HepG2 (cell line): ENCODE data around the gene ANKUB1. TPM values are rescaled to one million over a fixed set of nuclear protein-coding genes. Genes with fewer than 3 reads are reported as not detected.
A peak's percentile ranks its signal among the peaks of the same experiment; 100 is the strongest.

ENCODE experiments used
- ATAC-seq: fragments of 200-7000 bp; cut with Tn5 transposase; 3 replicates; pipeline ENCODE4 v1.9.1; 2020; ENCODE audit warnings: mild to moderate bottlenecking, moderate library complexity
- BruUV-seq: library from RNA; stranded (reverse); fragments of 400-500 nt; replicated peaks from 2 replicates; lab custom pipeline; 2021; lab: Mats Ljungman, UMichigan
- CTCF ChIA-PET: fragments of 300-600 bp; formaldehyde crosslinking; extraction: SDS; loops from one replicate; lab custom pipeline; 2021; ENCODE audit warnings: low total read pairs, inconsistent platforms, low intra/inter-chr PET ratio; lab: Yijun Ruan, JAX
- POLR2A ChIA-PET: fragments of 350-600 bp; sonication (Branson Sonifier 250); formaldehyde crosslinking; loops from one replicate; lab custom pipeline; 2020; ENCODE audit warnings: antibody characterized with exemption, inconsistent platforms; lab: Yijun Ruan, JAX
- DNase-seq: peaks from one replicate; pipeline ENCODE4 v3.0.0-alpha.2; 2015; ENCODE audit warnings: low spot score
- FAIRE-seq: peaks from 3 replicates; lab custom pipeline; 2011; peaks lifted over from hg19 to GRCh38; lab: Jason Lieb, UNC
- H2AFZ ChIP-seq: one replicate; pipeline ENCODE4 v1.6.1; 2011; ENCODE audit warnings: low read length, inconsistent platforms
- H3K27ac ChIP-seq: fragments of 300-600 bp; 3 replicates; pipeline ENCODE4 v1.8.0; 2011; ENCODE audit warnings: mixed run types, mild to moderate bottlenecking, mixed read lengths, low read length, inconsistent platforms; ENCODE audit not compliant: insufficient read depth; ENCODE audit errors: extremely low read length
- H3K27me3 ChIP-seq, 2 experiments: fragments of 200-600 bp in 1 of 2; 2 replicates in 1 of 2; 3 replicates in 1 of 2; pipeline versions ENCODE4 v1.6.0 to v1.8.0; 2011; ENCODE audit warnings: low read length in 2 of 2, mild to moderate bottlenecking in 2 of 2, moderate library complexity in 2 of 2, inconsistent platforms in 1 of 2; ENCODE audit not compliant: insufficient read depth in 2 of 2, control insufficient read depth in 1 of 2
- H3K36me3 ChIP-seq, 2 experiments: fragments of 200-600 bp in 1 of 2; replicated peaks in 1 of 2; 2 replicates in 1 of 2; 3 replicates in 1 of 2; pipeline versions ENCODE4 v1.5.1 to v1.8.0; 2011; ENCODE audit warnings: low read length in 2 of 2, inconsistent platforms in 1 of 2; ENCODE audit not compliant: insufficient read depth in 2 of 2, control insufficient read depth in 1 of 2
- H3K4me1 ChIP-seq: 2 replicates; pipeline ENCODE4 v1.5.1; 2012; ENCODE audit warnings: low read length, inconsistent platforms; ENCODE audit not compliant: insufficient read depth
- H3K4me2 ChIP-seq: 2 replicates; pipeline ENCODE4 v1.6.0; 2011; ENCODE audit warnings: low read depth, low read length, inconsistent platforms
- H3K4me3 ChIP-seq, 3 experiments: fragments of 200-600 bp in 1 of 3; sonication (generic), shearing (Covaris generic) in 1 of 3; replicated peaks in 1 of 3; 2 replicates each; pipeline ENCODE4 v1.5.1; 2011 to 2016; ENCODE audit warnings: low read length in 3 of 3, inconsistent platforms in 2 of 3, low read depth in 2 of 3, mild to moderate bottlenecking in 2 of 3, control low read depth in 1 of 3, mixed read lengths in 1 of 3; ENCODE audit not compliant: insufficient read depth in 1 of 3
- H3K79me2 ChIP-seq: one replicate; pipeline ENCODE4 v1.6.1; 2011; ENCODE audit warnings: low read length, inconsistent platforms; ENCODE audit not compliant: insufficient read depth
- H3K9ac ChIP-seq: 2 replicates; pipeline ENCODE4 v1.6.0; 2011; ENCODE audit warnings: mild to moderate bottlenecking, low read depth, low read length, inconsistent platforms; ENCODE audit not compliant: insufficient read depth
- H3K9me3 ChIP-seq: 2 replicates; pipeline ENCODE4 v1.5.1; 2012; ENCODE audit warnings: mild to moderate bottlenecking, low read length
- H4K20me1 ChIP-seq: 2 replicates; pipeline ENCODE4 v1.6.0; 2011; ENCODE audit warnings: inconsistent platforms, mild to moderate bottlenecking, low read length, moderate library complexity; ENCODE audit not compliant: insufficient read depth
- FOXA3 ChIP-seq: IDR thresholded peaks from 2 replicates; pipeline ENCODE4 v1.6.1; 2016; ENCODE audit warnings: missing genetic modification reagents, missing compliant biosample characterization
- GATAD2A ChIP-seq: IDR thresholded peaks from 2 replicates; pipeline ENCODE4 v1.6.1; 2016
- HOXD1 ChIP-seq: sonication (generic); formaldehyde crosslinking; IDR thresholded peaks from 2 replicates; pipeline ENCODE4 v1.5.0; 2020; ENCODE audit warnings: missing genetic modification reagents
- KAT2B ChIP-seq: fragments of 150-350 bp; IDR thresholded peaks from 2 replicates; pipeline ENCODE4 v1.6.1; 2014; ENCODE audit warnings: low read depth, low read length, borderline replicate concordance
- KDM1A ChIP-seq: IDR thresholded peaks from 2 replicates; pipeline ENCODE4 v1.6.1; 2016; ENCODE audit warnings: missing compliant biosample characterization
- NBN ChIP-seq: fragments of 450-650 bp; conservative IDR thresholded peaks from 2 replicates; pipeline ENCODE4 v1.6.1; 2017
- ONECUT2 ChIP-seq: sonication (generic); formaldehyde crosslinking; IDR thresholded peaks from 2 replicates; pipeline ENCODE4 v1.4.0; 2020; ENCODE audit warnings: missing genetic modification reagents
- SYNCRIP ChIP-seq: fragments of 200-400 bp; formaldehyde crosslinking; IDR thresholded peaks from 2 replicates; pipeline ENCODE4 v1.6.1; 2018; ENCODE audit warnings: mild to moderate bottlenecking, low read depth, low read length; ENCODE audit not compliant: insufficient read depth
- ZFP36L2 ChIP-seq: sonication (generic); formaldehyde crosslinking; IDR thresholded peaks from 2 replicates; pipeline ENCODE4 v1.4.0; 2020; ENCODE audit warnings: missing genetic modification reagents
- ZNF274 ChIP-seq: sonication (generic); formaldehyde crosslinking; IDR thresholded peaks from 2 replicates; pipeline ENCODE4 v1.5.1; 2020; ENCODE audit warnings: mild to moderate bottlenecking, missing genetic modification reagents
- ZNF563 ChIP-seq: sonication (generic); formaldehyde crosslinking; IDR thresholded peaks from 2 replicates; pipeline ENCODE4 v1.8.0; 2022; ENCODE audit warnings: mild to moderate bottlenecking, moderate library complexity, missing genetic modification reagents
- WGBS: methylation state at CpG from one replicate; pipeline ENCODE4 v1.1.6; 2017; ENCODE audit warnings: low lambda C conversion rate; 5-methylcytosine and 5-hydroxymethylcytosine counted together
- in situ Hi-C: cut with HindIII; loops from 2 replicates; pipeline ENCODE4 v1.10.0; 2017; ENCODE audit warnings: low pct_unique_long_range_greater_than_20kb; ENCODE audit not compliant: extremely low pct_ligation_motif_present
- intact Hi-C: fragments of 100-400 bp; cut with micrococcal nuclease; formaldehyde crosslinking; loops from one replicate; pipeline ENCODE4 v1.10.0; 2022; ENCODE audit not compliant: unreplicated experiment
- polyA plus RNA-seq, 8 experiments: library from polyadenylated mRNA; depleted of rRNA in 3 of 8; stranded (reverse) in 7 of 8; unstranded in 1 of 8; fragments of >200 nt; fragmentation: Illumina TruSeq in 4 of 8; extraction: Trizol in 4 of 8; gene quantifications; 2 replicates each; pipeline versions ENCODE4 v1.2.1 to v1.2.3, GENCODE V29; 2011 to 2016; ENCODE audit warnings: low read depth in 4 of 8, missing spikeins in 1 of 8, mixed read lengths in 1 of 8; ENCODE audit not compliant: insufficient read depth in 1 of 8
- total RNA-seq, 5 experiments: library from RNA; depleted of rRNA; stranded (reverse); fragments of >200 nt; fragmentation: Illumina TruSeq; extraction: Trizol; gene quantifications; 2 replicates each; pipeline ENCODE4 v1.2.3, GENCODE V29; 2016; ENCODE audit warnings: low read depth in 1 of 5
- TF ChIP-seq, protein P1 (sequence below): IDR thresholded peaks from 2 replicates; pipeline ENCODE4 v1.6.1; 2012; ENCODE audit warnings: low read depth, low read length, improper control_type of control experiment
- TF ChIP-seq, protein P2 (sequence below): fragments of 450-650 bp; IDR thresholded peaks from 2 replicates; pipeline ENCODE4 v1.6.1; 2017
- TF ChIP-seq, protein P3 (sequence below): sonication (generic); IDR thresholded peaks from 2 replicates; pipeline ENCODE4 v1.6.1; 2016; ENCODE audit warnings: low read depth, borderline replicate concordance
- TF ChIP-seq, protein P4 (sequence below): sonication (generic); formaldehyde crosslinking; IDR thresholded peaks from 2 replicates; pipeline ENCODE4 v1.4.0; 2020; ENCODE audit warnings: missing genetic modification reagents
- TF ChIP-seq, protein P5 (sequence below): IDR thresholded peaks from 2 replicates; pipeline ENCODE4 v1.4.0; 2020; ENCODE audit warnings: mild to moderate bottlenecking, missing genetic modification reagents

ANKUB1 gene
- total and polyA plus RNA-seq, 2 of the 13 experiments (the other 11 are each of a cell fraction or from before 2014, with no cell fraction given), result not detected

DNA sequence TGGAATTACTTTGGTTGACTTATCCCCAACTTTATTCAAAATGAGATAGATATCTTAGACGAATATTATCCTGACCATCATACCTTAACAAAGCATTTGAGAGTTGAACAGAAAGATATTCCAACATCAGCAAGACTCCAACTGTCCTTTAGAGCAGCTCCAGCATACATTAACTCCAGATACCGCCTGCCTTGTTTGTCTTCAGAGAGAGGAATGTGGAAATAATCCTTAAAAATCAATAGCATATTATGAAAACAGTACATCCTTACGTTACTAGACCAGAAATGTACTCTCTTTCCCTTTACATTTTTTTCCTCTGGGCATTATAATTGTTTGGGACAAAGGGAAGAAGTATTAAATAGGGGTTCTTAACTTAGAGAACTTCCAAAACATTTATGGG, 1.7 kb downstream of the ANKUB1 start:
- H3K79me2 ChIP-seq, result no peaks in the 10 kb centered on the region
- intact Hi-C loops, result loop anchor here (5.0 kb wide), 1 partner anchor 1407 kb away; no protein-coding TSS in a partner anchor
- H3K9me3 ChIP-seq, result no peaks in the 10 kb centered on the region
- no peak overlapping the region for H3K27ac ChIP-seq
- FAIRE-seq (no peak), DNase-seq (peak; percentile 24), ATAC-seq (peak; percentile 87)
- H3K4me2 ChIP-seq, result no peak overlapping the region
- H3K27me3 ChIP-seq, result no peaks in the 10 kb centered on the region
- in situ Hi-C loops, result no loop called here
- H3K9ac ChIP-seq, result no peak overlapping the region
- H3K4me3 ChIP-seq, result no peak overlapping the region
- WGBS, result under 1% methylated on average over 3 of the region's 3 CpGs
- ChIA-PET CTCF (no interaction called here), POLR2A (no interaction called here)
- BruUV-seq, result no TSS peak
- peaks cover 28% of the 10 kb centered on the region for H3K4me1 ChIP-seq
- no peaks in the 10 kb centered on the region for H3K36me3 ChIP-seq
- peak; percentile 52 for TF ChIP-seq FOXA3
- peak; percentile 37; the same call in 1 of the 2 replicates for TF ChIP-seq GATAD2A (CRISPR knock-in tag)
- TF ChIP-seq, protein P1, sequence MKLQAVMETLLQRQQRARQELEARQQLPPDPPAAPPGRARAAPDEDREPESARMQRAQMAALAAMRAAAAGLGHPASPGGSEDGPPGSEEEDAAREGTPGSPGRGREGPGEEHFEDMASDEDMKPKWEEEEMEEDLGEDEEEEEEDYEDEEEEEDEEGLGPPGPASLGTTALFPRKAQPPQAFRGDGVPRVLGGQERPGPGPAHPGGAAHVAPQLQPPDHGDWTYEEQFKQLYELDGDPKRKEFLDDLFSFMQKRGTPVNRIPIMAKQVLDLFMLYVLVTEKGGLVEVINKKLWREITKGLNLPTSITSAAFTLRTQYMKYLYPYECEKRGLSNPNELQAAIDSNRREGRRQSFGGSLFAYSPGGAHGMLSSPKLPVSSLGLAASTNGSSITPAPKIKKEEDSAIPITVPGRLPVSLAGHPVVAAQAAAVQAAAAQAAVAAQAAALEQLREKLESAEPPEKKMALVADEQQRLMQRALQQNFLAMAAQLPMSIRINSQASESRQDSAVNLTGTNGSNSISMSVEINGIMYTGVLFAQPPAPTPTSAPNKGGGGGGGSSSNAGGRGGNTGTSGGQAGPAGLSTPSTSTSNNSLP, result 0 out of 2 replicates have a peak, but pooled peaks have one; percentile 55
- no peak for TF ChIP-seq ZNF274
- TF ChIP-seq, protein P2, sequence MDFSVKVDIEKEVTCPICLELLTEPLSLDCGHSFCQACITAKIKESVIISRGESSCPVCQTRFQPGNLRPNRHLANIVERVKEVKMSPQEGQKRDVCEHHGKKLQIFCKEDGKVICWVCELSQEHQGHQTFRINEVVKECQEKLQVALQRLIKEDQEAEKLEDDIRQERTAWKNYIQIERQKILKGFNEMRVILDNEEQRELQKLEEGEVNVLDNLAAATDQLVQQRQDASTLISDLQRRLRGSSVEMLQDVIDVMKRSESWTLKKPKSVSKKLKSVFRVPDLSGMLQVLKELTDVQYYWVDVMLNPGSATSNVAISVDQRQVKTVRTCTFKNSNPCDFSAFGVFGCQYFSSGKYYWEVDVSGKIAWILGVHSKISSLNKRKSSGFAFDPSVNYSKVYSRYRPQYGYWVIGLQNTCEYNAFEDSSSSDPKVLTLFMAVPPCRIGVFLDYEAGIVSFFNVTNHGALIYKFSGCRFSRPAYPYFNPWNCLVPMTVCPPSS, result no peak
- TF ChIP-seq ZFP36L2 (CRISPR knock-in tag), result no peak
- TF ChIP-seq, protein P3, sequence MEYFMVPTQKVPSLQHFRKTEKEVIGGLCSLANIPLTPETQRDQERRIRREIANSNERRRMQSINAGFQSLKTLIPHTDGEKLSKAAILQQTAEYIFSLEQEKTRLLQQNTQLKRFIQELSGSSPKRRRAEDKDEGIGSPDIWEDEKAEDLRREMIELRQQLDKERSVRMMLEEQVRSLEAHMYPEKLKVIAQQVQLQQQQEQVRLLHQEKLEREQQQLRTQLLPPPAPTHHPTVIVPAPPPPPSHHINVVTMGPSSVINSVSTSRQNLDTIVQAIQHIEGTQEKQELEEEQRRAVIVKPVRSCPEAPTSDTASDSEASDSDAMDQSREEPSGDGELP, result no peak
- no peak for TF ChIP-seq HOXD1 (CRISPR knock-in tag)
- no peak for TF ChIP-seq KDM1A (CRISPR knock-in tag)
- TF ChIP-seq NBN, result no peak
- TF ChIP-seq, protein P4, sequence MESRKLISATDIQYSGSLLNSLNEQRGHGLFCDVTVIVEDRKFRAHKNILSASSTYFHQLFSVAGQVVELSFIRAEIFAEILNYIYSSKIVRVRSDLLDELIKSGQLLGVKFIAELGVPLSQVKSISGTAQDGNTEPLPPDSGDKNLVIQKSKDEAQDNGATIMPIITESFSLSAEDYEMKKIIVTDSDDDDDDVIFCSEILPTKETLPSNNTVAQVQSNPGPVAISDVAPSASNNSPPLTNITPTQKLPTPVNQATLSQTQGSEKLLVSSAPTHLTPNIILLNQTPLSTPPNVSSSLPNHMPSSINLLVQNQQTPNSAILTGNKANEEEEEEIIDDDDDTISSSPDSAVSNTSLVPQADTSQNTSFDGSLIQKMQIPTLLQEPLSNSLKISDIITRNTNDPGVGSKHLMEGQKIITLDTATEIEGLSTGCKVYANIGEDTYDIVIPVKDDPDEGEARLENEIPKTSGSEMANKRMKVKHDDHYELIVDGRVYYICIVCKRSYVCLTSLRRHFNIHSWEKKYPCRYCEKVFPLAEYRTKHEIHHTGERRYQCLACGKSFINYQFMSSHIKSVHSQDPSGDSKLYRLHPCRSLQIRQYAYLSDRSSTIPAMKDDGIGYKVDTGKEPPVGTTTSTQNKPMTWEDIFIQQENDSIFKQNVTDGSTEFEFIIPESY (CRISPR knock-in tag), result no peak
- TF ChIP-seq ZNF563 (CRISPR knock-in tag), result no peak
- peak; percentile 19; the same call in 1 of the 2 replicates for TF ChIP-seq KAT2B
- peak; percentile 81 for TF ChIP-seq ONECUT2 (CRISPR knock-in tag)
- TF ChIP-seq, protein P5, sequence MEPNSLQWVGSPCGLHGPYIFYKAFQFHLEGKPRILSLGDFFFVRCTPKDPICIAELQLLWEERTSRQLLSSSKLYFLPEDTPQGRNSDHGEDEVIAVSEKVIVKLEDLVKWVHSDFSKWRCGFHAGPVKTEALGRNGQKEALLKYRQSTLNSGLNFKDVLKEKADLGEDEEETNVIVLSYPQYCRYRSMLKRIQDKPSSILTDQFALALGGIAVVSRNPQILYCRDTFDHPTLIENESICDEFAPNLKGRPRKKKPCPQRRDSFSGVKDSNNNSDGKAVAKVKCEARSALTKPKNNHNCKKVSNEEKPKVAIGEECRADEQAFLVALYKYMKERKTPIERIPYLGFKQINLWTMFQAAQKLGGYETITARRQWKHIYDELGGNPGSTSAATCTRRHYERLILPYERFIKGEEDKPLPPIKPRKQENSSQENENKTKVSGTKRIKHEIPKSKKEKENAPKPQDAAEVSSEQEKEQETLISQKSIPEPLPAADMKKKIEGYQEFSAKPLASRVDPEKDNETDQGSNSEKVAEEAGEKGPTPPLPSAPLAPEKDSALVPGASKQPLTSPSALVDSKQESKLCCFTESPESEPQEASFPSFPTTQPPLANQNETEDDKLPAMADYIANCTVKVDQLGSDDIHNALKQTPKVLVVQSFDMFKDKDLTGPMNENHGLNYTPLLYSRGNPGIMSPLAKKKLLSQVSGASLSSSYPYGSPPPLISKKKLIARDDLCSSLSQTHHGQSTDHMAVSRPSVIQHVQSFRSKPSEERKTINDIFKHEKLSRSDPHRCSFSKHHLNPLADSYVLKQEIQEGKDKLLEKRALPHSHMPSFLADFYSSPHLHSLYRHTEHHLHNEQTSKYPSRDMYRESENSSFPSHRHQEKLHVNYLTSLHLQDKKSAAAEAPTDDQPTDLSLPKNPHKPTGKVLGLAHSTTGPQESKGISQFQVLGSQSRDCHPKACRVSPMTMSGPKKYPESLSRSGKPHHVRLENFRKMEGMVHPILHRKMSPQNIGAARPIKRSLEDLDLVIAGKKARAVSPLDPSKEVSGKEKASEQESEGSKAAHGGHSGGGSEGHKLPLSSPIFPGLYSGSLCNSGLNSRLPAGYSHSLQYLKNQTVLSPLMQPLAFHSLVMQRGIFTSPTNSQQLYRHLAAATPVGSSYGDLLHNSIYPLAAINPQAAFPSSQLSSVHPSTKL (CRISPR knock-in tag), result 0 out of 2 replicates have a peak, but pooled peaks have one; percentile 11
- no peak for TF ChIP-seq SYNCRIP
- no peaks in the 10 kb centered on the region for H4K20me1 ChIP-seq
- H2AFZ ChIP-seq, result no peak overlapping the region
